Effector memory CD8-positive, alpha-beta T cell (primary cell): ENCODE results near the gene CKB.

Experiments used
- ATAC-seq: fragments of 150-1000 bp; cut with Tn5 transposase; replicated peaks from 2 replicates; pipeline ENCODE4 v1.10.0; 2021; ENCODE audit warnings: mild to moderate bottlenecking, moderate library complexity
- DNase-seq, 3 experiments: peaks; one replicate each; pipeline ENCODE4 v3.0.0; 2021
- H3K27ac Mint-ChIP-seq, 2 donors: one replicate each; pipeline ENCODE4 v1.8.0; 2022; ENCODE audit warnings: mild to moderate bottlenecking in 2 of 2, mixed read lengths in 2 of 2, moderate library complexity in 2 of 2
- H3K27me3 Mint-ChIP-seq, 2 donors: one replicate each; pipeline ENCODE4 v1.8.0; 2022; ENCODE audit warnings: mixed read lengths in 2 of 2
- H3K36me3 Mint-ChIP-seq: one replicate; pipeline ENCODE4 v1.8.0; 2022; ENCODE audit warnings: mild to moderate bottlenecking, moderate library complexity, mixed read lengths; ENCODE audit not compliant: insufficient read depth
- H3K4me1 Mint-ChIP-seq, 2 donors: one replicate each; pipeline ENCODE4 v1.8.0; 2022; ENCODE audit warnings: low read depth in 2 of 2, mixed read lengths in 2 of 2
- H3K4me3 Mint-ChIP-seq, 2 donors: one replicate each; pipeline ENCODE4 v1.8.0; 2022; ENCODE audit warnings: mild to moderate bottlenecking in 2 of 2, mixed read lengths in 2 of 2, moderate library complexity in 2 of 2
- H3K9me3 Mint-ChIP-seq, 2 donors: one replicate each; pipeline ENCODE4 v1.8.0; 2022; ENCODE audit warnings: mixed read lengths in 2 of 2

The CKB gene

GRCh38 chr14:103538291-103539055 lies 15.8 kb upstream of the CKB start:
- Mint-ChIP-seq H3K27me3 (no peaks in the 10 kb centered on the region), H3K36me3 (peaks cover 9% of the 10 kb centered on the region), H3K4me1 (peaks cover 0 to 3% of the 10 kb centered on the region in 2 donors), H3K9me3 (no peaks in the 10 kb centered on the region), H3K27ac (no peak overlapping the region), H3K4me3 (no peak overlapping the region)
- ATAC-seq (no peak), DNase-seq (no peak)

DNA sequence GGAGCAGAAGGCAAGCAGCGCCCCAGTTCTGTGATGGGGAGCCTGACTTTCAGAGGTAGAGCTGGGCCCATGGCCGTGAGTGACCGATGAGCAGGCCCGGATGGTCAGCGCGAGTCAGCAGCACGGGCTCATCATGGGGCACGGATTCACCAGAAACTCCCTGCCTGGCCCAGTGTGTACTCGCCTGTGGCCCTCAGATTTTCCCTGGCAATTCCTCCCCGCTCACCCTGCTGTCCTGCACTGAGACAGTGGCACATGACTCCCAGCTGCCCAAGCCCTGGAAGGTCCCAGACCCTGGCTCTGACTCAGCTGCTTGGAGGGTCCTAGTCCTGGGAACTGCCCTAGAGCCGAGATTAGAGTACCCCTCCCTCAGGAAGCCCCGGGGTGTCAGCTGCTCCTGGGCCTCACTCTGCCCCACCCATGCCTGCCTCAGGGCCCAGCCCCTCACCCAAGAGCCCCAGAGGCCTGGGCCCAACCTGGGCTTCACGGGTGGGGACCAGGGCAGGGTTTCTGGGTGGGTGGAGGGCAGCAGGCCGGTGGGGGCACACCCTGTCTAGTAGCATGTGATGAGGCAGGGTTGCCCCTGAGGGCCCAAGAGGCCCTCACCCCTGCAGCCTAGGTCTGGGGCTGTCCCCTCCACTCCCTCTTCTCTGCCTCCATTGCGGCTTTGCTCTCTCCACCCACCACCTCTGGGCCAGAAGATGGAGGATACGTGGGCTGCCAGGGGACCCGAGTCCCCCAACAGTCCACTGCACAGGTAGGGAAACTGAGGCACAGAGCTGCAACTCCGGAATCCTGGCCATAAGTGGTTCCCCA lies 14.8 kb upstream of the CKB start:
- no peak overlapping the region for H3K4me3 Mint-ChIP-seq
- H3K27me3 Mint-ChIP-seq, result no peaks in the 10 kb centered on the region
- ATAC-seq (no peak), DNase-seq (no peak)
- H3K36me3 Mint-ChIP-seq, result peaks cover 14% of the 10 kb centered on the region
- H3K9me3 Mint-ChIP-seq, result no peaks in the 10 kb centered on the region
- H3K4me1 Mint-ChIP-seq, result peaks cover 0 to 3% of the 10 kb centered on the region in 2 donors
- H3K27ac Mint-ChIP-seq, result no peak overlapping the region

DNA sequence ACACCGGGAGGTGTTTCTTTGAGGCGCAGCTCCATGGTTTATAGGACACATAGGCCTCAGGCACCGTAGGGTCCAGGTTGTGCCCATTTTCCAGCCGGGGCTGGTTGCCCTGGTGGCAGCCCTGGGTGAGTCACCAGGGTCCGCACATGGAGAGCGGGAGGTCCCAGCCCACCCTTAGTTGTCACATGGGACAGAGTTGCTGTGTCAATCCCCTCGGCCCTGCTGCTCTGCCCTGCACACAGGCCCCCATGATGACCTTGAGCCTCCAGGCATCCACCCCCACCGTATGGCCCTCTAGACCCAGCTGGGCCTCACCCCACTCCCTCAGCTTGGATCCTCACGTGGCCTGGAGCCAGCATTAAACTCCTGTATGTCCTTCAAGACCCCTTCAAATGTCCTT lies 14.1 kb upstream of the CKB start:
- Mint-ChIP-seq H3K4me3 (no peak overlapping the region), H3K27ac (peak overlapping the region in 1 of 2 donors; percentile 2), H3K36me3 (peaks cover 14% of the 10 kb centered on the region)

GRCh38 chr14:103535891-103536565 lies 13.4 kb upstream of the CKB start:
- Mint-ChIP-seq H3K4me3 (no peak overlapping the region), H3K9me3 (no peaks in the 10 kb centered on the region), H3K27ac (no peak overlapping the region), H3K4me1 (peaks cover 7 to 8% of the 10 kb centered on the region in 2 donors), H3K27me3 (no peaks in the 10 kb centered on the region), H3K36me3 (peaks cover 14% of the 10 kb centered on the region)
- ATAC-seq (no peak), DNase-seq (no peak)

More for the DNA sequence above, 14.1 kb upstream of the CKB start:
- DNase-seq (no peak), ATAC-seq (no peak)
- Mint-ChIP-seq H3K9me3 (no peaks in the 10 kb centered on the region), H3K4me1 (peaks cover under 1 to 3% of the 10 kb centered on the region in 2 donors), H3K27me3 (no peaks in the 10 kb centered on the region)

- H3K9me3 Mint-ChIP-seq, result no peaks in the 10 kb centered on the region
- H3K27me3 Mint-ChIP-seq, result no peaks in the 10 kb centered on the region
- ATAC-seq (no peak), DNase-seq (no peak)
- H3K4me1 Mint-ChIP-seq, result peaks cover 9 to 12% of the 10 kb centered on the region in 2 donors
- peaks cover 16% of the 10 kb centered on the region for H3K36me3 Mint-ChIP-seq
- no peak overlapping the region for H3K4me3 Mint-ChIP-seq
- H3K27ac Mint-ChIP-seq, result no peak overlapping the region
Measured at GRCh38 chr14:103535081-103535890, 12.7 kb upstream of the CKB start.

GRCh38 chr14:103534576-103535061 lies 12.0 kb upstream of the CKB start:
- H3K4me3 Mint-ChIP-seq, result no peak overlapping the region
- ATAC-seq, result no peak
- H3K36me3 Mint-ChIP-seq, result peaks cover 23% of the 10 kb centered on the region

GRCh38 chr14:103533999-103534575 lies 11.5 kb upstream of the CKB start:
- H3K9me3 Mint-ChIP-seq, result no peaks in the 10 kb centered on the region
- ATAC-seq, result no peak
- no peak overlapping the region for H3K4me3 Mint-ChIP-seq
- H3K4me1 Mint-ChIP-seq, result peaks cover 13 to 19% of the 10 kb centered on the region in 2 donors
- DNase-seq, result no peak
- no peaks in the 10 kb centered on the region for H3K27me3 Mint-ChIP-seq
- peaks cover 24% of the 10 kb centered on the region for H3K36me3 Mint-ChIP-seq
- H3K27ac Mint-ChIP-seq, result no peak overlapping the region

More at GRCh38 chr14:103534576-103535061, 12.0 kb upstream of the CKB start:
- Mint-ChIP-seq H3K27ac (no peak overlapping the region), H3K27me3 (no peaks in the 10 kb centered on the region), H3K4me1 (peaks cover 10 to 19% of the 10 kb centered on the region in 2 donors), H3K9me3 (no peaks in the 10 kb centered on the region)
- DNase-seq, result no peak

- Mint-ChIP-seq H3K4me3 (no peak overlapping the region), H3K9me3 (no peaks in the 10 kb centered on the region), H3K36me3 (peaks cover 31% of the 10 kb centered on the region), H3K4me1 (peaks cover 13 to 20% of the 10 kb centered on the region in 2 donors), H3K27ac (no peak overlapping the region), H3K27me3 (no peaks in the 10 kb centered on the region)
- DNase-seq (no peak), ATAC-seq (no peak)
Measured at GRCh38 chr14:103533137-103533998, 10.7 kb upstream of the CKB start.

GRCh38 chr14:103532216-103533136 lies 9.8 kb upstream of the CKB start:
- ATAC-seq, result no peak
- Mint-ChIP-seq H3K27me3 (no peaks in the 10 kb centered on the region), H3K27ac (peak overlapping the region; percentile 52 to 93), H3K4me3 (no peak overlapping the region), H3K4me1 (peaks cover 13 to 25% of the 10 kb centered on the region in 2 donors), H3K9me3 (no peaks in the 10 kb centered on the region), H3K36me3 (peaks cover 35% of the 10 kb centered on the region)
- DNase-seq, result no peak

DNA sequence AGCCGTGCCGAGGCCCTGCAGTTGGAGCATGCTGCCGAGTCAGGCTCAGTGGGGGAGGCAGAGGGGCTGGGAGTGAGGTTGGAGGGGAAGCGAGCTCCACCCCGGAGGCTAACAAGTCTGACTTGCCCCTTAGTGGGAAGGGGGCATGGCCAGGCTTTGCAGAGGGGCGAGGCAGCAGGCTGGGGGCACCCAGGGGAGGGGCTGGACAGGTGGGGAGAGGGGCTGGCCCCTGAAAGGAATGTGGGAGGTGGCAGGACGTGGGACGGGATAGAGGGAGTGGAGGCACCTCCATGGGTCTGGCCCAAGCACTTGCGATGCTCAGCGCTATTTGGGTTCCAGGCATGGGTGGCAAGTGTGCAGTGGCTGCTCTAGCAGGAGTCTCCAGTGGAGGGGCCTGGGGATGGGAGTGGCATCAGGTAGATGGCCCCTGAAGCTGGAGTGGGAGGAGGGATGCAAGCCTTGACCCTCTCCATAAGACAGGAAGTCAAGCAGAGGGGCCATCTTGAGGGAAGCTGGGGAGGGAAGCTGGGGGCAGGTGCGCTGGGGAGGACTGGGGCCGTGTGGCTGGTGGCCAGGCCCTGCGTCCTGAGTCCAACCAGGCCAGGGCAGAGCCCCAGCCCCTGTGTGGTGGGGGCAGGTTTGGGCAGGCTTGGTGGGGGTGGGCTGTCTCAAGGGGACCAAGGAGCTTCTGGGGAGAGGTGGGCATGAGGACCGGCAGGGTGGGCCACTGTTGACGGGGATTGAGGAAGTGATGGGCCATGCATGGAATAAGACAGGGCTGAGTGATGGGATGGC lies 9.0 kb upstream of the CKB start:
- peak overlapping the region; percentile 52 to 93 for H3K27ac Mint-ChIP-seq
- H3K9me3 Mint-ChIP-seq, result no peaks in the 10 kb centered on the region
- H3K36me3 Mint-ChIP-seq, result peaks cover 32% of the 10 kb centered on the region
- DNase-seq (no peak), ATAC-seq (no peak)
- H3K27me3 Mint-ChIP-seq, result no peaks in the 10 kb centered on the region
- H3K4me1 Mint-ChIP-seq, result peaks cover 13 to 30% of the 10 kb centered on the region in 2 donors
- H3K4me3 Mint-ChIP-seq, result no peak overlapping the region
